Inferior parietal cortex (tissue), 1 donor: ENCODE results near the gene NCSTN.

ENCODE experiments used
- DNase-seq: peaks from one replicate; pipeline ENCODE4 v3.0.0-alpha.2; 2016; ENCODE audit errors: extremely low spot score

The NCSTN gene

GRCh38 chr1:160342953-160343869, at the start of gene NCSTN, which contains the start of gene COPA:
Gene NCSTN, plus strand, starts transcription at chr1:160343383. Its CDS starts 14 bp downstream, at chr1:160343397.
Gene COPA, minus strand, starts transcription at chr1:160343250. Its CDS starts 80 bp downstream, at chr1:160343170.
- peak; percentile 97 for DNase-seq

- no peak for DNase-seq
Observed at GRCh38 chr1:160296036-160296435, 47.1 kb upstream of the NCSTN start.

GRCh38 chr1:160300173-160300572, 43.0 kb upstream of the NCSTN start:
- DNase-seq = no peak

- DNase-seq = no peak
Observed at GRCh38 chr1:160307118-160307791, 35.9 kb upstream of the NCSTN start.

GRCh38 chr1:160308451-160309184, 34.6 kb upstream of the NCSTN start:
- no peak for DNase-seq

GRCh38 chr1:160309185-160309557, 34.0 kb upstream of the NCSTN start:
- DNase-seq = no peak

GRCh38 chr1:160309571-160309970, 33.6 kb upstream of the NCSTN start:
- no peak for DNase-seq

GRCh38 chr1:160315359-160315758, 27.8 kb upstream of the NCSTN start:
- no peak for DNase-seq

- no peak for DNase-seq
Observed at GRCh38 chr1:160322831-160323230, 20.4 kb upstream of the NCSTN start.

GRCh38 chr1:160325252-160325651, 17.9 kb upstream of the NCSTN start:
- no peak for DNase-seq

GRCh38 chr1:160326418-160326817, 16.8 kb upstream of the NCSTN start:
- no peak for DNase-seq

- peak; percentile 61 for DNase-seq
Observed at GRCh38 chr1:160328184-160328583, 15.0 kb upstream of the NCSTN start.

GRCh38 chr1:160330119-160330518, 13.1 kb upstream of the NCSTN start:
- DNase-seq = no peak

GRCh38 chr1:160332516-160332915, 10.7 kb upstream of the NCSTN start:
- no peak for DNase-seq

GRCh38 chr1:160338580-160338979, 4.6 kb upstream of the NCSTN start:
- DNase-seq = no peak

GRCh38 chr1:160340146-160340545, 3.0 kb upstream of the NCSTN start:
- DNase-seq = no peak

GRCh38 chr1:160340866-160341265, 2.3 kb upstream of the NCSTN start:
- DNase-seq = no peak

- DNase-seq = no peak
Observed at GRCh38 chr1:160342526-160342925, 657 bp upstream of the NCSTN start.

- no peak for DNase-seq
Observed at GRCh38 chr1:160344241-160344640, 1.1 kb downstream of the NCSTN start.

- no peak for DNase-seq
Observed at GRCh38 chr1:160344936-160345335, 1.8 kb downstream of the NCSTN start.

GRCh38 chr1:160346463-160346862, 3.3 kb downstream of the NCSTN start:
- DNase-seq = no peak

GRCh38 chr1:160346958-160347357, 3.8 kb downstream of the NCSTN start:
- no peak for DNase-seq
